A549 treated with ZK216348 at 1 μM for 4 hours (cell line): Measurements from ENCODE around the gene TMED9. TPM values are rescaled to one million over a fixed set of nuclear protein-coding genes. Genes with fewer than 3 reads are reported as not detected.

Experiments used
- total RNA-seq: library from RNA; stranded (reverse); fragments of 200-300 nt; extraction: Qiagen RNA extraction; gene quantifications from 5 replicates; pipeline ENCODE4 v1.2.3, GENCODE V29; 2022; ENCODE audit warnings: low read depth

TMED9 gene
- 267 to 288 TPM (median 273 TPM) in 5 replicates for total RNA-seq

GRCh38 chr5:177592010-177592834 lies at the start of gene TMED9:
TMED9 (plus strand) TSS chr5:177592203; CDS start chr5:177592215, 12 bp downstream.

GRCh38 chr5:177554474-177555111 lies 37.4 kb upstream of the TMED9 start, which contains the start of gene FAM193B:
FAM193B (minus strand) TSS chr5:177554563; CDS start chr5:177554458, 105 bp downstream.

GRCh38 chr5:177599731-177600507 lies 7.9 kb downstream of the TMED9 start, which contains the start of gene B4GALT7:
B4GALT7 (plus strand) TSS chr5:177600132; CDS start chr5:177600211, 79 bp downstream.

Other genes with a start within 250 kb of the TMED9 start
- gene LMAN2, start 240.5 kb upstream of the TMED9 start, total RNA-seq: 160 to 242 TPM (median 196 TPM) in 5 replicates
- gene RGS14, start 234.3 kb upstream of the TMED9 start, total RNA-seq: 4.3 to 6.5 TPM (median 5.0 TPM) in 5 replicates
- gene SLC34A1, start 207.8 kb upstream of the TMED9 start, total RNA-seq: not detected in 5 replicates
- not detected in 5 replicates for gene PFN3, start 191.5 kb upstream of the TMED9 start, total RNA-seq
- 11.6 to 25.9 TPM (median 23.8 TPM) in 5 replicates for gene F12, start 182.6 kb upstream of the TMED9 start, total RNA-seq
- 19.0 to 28.3 TPM (median 25.2 TPM) in 5 replicates for gene GRK6, start 165.5 kb upstream of the TMED9 start, total RNA-seq
- 12.4 to 41.6 TPM (median 34.4 TPM) in 5 replicates for gene PRR7, start 145.4 kb upstream of the TMED9 start, total RNA-seq
- 44.4 to 81.4 TPM (median 67.6 TPM) in 5 replicates for gene DBN1, start 118.6 kb upstream of the TMED9 start, total RNA-seq
- gene PDLIM7, start 94.6 kb upstream of the TMED9 start, total RNA-seq: 65.0 to 100 TPM (median 76.8 TPM) in 5 replicates
- gene DOK3, start 82.4 kb upstream of the TMED9 start, total RNA-seq: 1.6 to 5.5 TPM (median 4.2 TPM) in 5 replicates
- gene DDX41, start 75.2 kb upstream of the TMED9 start, total RNA-seq: 89.5 to 135 TPM (median 113 TPM) in 5 replicates
- gene FAM193B, start 37.6 kb upstream of the TMED9 start, total RNA-seq: 16.2 to 38.0 TPM (median 33.9 TPM) in 5 replicates
- gene B4GALT7, start 7.9 kb downstream of the TMED9 start, total RNA-seq: 11.6 to 29.9 TPM (median 27.6 TPM) in 5 replicates
- not detected in 5 replicates for gene FAM153A, start 190.7 kb downstream of the TMED9 start, total RNA-seq